Stimulated activated CD4-positive, alpha-beta T cell treated with anti-CD3 and anti-CD28 coated beads, Interleukin-4, amount 100 ng/mL, for 4 hours (primary cell): Measurements from ENCODE around the gene PLEKHG4.

Experiments used
- DNase-seq, 2 experiments: peaks; one replicate each; pipeline ENCODE4 v3.0.0-alpha.2; 2020

PLEKHG4 gene

DNA sequence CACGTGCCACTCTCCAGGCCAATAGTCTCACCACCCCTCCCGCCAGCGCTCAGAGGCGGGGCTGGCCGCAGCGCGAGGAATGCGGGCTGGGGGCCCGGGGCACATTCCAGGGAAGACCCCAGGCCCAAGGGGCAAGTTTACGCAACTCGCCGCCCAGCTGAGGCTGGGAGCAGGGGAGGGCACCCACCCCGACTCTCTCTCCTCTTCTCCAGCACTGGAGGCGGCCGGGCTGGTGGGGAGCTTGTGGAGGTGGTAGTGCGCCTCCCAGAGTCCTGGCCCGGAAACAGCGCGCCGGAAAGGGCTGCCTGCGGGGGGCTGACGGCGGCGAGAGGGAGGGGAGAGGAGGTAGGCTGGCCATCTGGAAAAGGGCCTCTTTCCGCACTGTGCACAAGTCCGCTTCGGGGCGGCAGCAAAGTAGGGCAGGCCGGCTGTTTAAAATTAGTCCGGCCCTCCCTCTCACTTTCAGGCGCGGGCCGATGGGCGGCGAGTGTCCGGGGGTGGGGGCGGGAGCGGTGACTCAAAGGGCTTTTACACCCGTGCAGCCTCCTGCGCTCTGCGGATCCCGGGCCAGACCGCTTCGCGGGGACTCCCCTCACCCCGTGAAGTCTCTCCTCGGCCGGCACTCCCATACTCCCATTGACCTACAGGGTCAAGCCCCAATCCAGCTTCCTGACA is 33.1 kb upstream of the PLEKHG4 start:
- DNase-seq = peak; percentile 28 to 43

DNA sequence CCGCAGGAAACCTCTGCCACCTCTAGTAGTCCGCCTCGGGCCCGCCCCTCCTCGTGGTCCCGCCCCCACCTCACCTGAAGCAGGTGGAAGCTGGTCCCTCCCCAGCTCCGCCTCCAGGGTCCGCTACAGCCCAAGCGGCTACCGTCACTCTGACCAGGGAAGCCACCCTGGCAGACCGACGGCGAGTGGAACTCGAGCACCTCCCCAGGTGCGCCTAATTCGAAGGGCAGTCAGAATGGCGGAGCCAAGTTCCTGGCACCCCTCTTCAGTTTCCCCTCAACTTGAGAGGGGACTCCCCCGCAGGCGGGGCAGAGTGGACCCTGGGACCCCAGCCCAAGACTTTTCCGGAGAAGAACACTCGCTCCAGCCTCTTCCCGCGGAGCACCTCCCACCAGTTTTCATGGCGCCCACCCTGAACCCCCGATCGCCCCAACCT is 32.6 kb upstream of the PLEKHG4 start:
- peak in 1 of 2 experiments; percentile 43 for DNase-seq

DNA sequence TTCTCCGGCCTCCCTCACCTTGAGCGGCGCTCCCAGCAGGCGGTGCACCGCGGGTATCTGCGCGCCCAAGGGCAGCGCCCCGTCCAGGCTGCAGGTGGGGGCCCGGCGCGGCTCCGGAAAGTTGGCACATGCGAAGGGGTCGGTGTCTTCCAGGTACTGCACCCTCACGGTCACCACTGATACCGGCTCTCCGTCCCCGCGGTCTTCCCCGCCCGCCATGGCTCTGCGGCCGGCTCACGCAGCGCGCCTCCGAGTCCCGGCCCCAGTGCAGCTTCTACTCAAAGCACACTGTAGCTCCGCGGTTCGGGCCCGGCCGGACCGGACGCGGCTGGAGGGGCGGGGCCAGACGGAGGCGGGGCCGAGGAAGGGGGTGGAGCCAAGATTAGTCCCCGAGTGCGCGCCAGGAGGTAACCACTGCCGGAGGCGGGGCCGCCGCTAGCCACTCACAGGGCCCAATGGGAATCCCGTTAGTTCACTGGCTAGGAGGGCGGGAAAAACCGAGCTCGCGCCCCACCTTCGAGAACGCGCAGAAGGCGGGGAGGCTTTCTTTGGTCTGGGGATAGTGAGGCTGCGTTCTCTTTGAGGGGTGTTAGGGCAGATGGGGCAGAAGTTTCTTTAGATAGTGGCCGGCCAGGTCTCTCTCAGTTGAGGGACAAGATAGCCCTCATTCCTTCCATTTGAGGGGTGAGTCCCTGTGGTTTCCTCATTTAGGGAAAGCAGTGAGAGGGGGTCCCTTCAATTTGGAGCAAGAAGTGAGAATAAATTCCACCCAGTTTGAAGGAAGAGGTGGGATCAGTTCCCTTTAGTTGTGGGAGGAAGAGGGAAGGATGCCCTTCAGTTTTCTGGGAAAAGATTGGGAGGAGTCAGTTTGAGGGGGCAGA is 31.9 kb upstream of the PLEKHG4 start, which contains the start of gene FHOD1:
FHOD1 (minus strand) TSS at position 290 of the 881 bp plus-strand sequence; CDS start at position 219, 71 bp downstream.
- DNase-seq = peak; percentile 93 to 98

DNA sequence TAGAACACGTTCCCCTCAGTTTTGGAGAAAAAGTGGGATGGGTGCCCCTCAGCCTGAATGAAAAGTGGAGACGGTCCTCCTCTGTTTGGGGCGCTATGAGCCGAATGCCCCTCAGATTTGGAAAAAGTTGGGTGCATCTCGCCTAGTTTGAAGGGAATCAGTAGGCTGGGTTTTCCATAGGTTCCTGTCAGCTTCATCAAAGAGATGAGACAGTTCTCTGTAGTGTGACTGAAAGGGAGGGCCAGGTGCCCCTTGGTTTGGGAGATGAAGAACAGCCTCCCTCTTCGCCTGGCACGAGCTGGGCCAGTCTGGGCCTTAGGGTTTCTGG is 31.3 kb upstream of the PLEKHG4 start:
- no peak for DNase-seq

DNA sequence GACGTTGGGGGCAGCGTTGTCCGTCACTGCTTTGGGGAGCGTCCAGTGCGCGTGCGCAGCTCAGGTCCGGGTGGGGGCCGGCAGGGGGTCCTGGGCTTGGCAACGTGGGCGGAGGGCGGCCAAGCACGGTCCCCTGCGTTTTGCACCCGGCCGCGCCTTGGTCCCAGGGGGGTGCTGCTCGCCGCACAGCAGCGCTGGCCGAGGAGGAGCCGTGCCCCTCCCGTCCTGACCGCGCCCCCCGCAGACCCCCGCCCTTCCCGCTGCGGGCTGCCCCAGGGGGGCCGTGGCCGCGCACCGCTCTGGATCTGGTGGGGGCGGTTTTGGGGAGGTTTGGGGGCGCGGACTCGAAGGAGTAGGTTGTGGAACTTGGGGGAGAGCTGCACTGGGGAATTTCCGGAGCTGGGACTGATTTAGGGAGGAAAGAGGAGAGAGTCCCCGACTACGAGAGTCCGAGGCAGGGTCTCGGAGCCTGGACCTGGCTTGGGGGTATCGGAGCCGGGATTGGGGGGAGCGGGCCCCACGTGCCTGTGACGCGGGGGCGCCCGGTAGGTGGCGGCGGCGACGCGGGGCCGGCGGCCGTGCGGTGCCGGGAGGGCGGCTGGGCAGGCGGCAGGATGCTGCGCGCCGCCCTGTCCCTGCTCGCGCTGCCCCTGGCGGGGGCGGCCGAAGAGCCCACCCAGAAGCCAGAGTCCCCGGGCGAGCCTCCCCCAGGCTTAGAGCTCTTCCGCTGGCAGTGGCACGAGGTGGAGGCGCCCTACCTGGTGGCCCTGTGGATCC is 30.7 kb upstream of the PLEKHG4 start, which contains the start of gene SLC9A5:
SLC9A5 (plus strand) TSS at position 579 of the 777 bp plus-strand sequence; CDS start at position 615, 36 bp downstream.
- DNase-seq = peak in 1 of 2 experiments; percentile 28

DNA sequence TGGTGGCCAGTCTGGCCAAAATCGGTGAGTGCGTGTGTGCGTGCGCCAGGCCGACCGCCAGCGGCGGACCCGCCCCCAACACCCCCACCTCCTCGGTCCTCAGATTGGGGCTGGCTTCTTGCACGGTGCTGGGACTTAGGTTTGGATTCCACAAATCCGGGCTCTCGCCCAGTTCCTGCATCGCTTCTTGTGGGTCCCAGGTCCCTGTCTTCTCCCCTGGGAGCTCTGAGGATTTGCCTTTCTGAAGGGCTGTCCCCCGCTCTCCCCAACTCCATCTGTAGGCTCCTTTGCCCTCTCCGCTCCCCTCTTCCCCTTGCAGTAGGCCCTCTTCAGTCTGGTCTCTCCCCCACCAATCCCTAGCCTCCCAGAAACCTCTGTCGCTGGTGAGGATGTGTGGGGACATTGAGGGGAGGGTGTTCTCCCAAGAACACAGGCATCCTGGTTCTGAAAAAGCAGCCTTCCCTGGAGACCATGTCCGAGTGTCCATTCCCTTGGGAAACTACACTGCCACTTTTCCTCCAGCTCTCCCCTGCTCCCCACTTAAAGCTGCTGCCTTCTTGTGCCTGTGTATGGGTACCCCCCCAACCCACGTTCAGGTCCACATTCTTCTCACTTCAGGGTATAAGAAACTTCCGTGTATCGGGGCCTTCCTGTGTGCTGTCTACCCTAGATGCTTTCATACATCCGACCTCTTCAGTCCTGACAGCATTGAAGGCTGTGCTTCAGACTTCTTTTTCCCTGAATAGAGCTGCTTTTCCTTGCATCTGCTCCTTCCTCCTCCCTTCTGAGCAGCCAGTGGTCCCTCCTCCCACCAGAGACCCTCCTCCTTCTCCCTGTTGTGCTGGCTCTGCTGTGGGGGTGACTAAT is 29.9 kb upstream of the PLEKHG4 start:
- no peak for DNase-seq

DNA sequence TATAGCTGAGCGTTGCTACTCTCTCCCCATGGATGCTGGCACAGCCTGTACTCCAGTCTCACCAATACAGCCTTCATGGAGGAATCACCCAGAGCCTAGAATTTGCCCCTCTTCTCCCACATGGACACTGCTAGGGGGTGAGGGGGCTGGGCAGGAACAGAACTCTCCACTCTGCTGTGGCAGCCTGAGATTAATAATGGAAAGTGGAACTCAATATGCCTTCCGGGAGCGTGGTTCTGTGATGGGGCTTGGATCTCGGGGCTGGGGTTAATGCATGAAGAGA is 29.3 kb upstream of the PLEKHG4 start:
- DNase-seq = no peak

DNA sequence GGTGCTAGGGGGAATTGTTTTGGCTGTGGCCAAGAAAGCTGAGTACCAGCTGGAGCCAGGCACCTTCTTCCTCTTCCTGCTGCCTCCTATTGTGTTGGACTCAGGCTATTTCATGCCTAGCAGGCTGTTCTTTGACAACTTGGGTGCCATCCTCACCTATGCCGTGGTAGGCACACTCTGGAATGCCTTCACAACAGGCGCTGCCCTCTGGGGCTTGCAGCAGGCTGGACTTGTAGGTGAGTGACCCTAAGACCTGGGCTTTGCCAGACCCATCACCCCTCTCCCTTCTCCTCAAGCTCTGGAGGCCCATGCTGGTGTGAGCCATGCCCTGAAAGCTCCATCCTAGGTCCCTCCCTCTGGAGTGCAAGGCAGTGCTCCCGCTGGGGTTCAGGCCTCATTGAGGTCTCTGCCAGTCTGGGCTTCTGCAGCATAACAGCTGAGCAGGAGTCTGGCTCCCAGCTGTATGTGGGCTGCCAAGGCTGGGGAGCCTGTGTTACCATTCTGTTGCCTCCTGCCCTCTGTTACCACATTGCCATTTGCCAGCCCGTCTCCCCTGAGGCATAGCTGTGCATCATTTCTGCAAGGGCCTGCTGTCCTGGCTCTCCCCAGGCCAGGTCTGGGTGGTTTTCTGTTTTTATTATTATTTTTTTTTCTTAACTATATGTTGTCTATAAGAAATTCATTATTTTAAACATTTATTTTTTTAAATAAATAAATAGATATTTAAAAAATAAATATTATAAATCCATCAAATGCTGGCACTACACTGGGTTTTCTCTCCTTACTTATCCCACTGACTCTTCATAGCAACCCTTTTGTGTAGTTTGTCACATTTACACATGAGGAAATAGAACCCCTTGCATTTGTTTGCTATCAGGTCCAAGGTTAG is 26.5 kb upstream of the PLEKHG4 start:
- no peak for DNase-seq

DNA sequence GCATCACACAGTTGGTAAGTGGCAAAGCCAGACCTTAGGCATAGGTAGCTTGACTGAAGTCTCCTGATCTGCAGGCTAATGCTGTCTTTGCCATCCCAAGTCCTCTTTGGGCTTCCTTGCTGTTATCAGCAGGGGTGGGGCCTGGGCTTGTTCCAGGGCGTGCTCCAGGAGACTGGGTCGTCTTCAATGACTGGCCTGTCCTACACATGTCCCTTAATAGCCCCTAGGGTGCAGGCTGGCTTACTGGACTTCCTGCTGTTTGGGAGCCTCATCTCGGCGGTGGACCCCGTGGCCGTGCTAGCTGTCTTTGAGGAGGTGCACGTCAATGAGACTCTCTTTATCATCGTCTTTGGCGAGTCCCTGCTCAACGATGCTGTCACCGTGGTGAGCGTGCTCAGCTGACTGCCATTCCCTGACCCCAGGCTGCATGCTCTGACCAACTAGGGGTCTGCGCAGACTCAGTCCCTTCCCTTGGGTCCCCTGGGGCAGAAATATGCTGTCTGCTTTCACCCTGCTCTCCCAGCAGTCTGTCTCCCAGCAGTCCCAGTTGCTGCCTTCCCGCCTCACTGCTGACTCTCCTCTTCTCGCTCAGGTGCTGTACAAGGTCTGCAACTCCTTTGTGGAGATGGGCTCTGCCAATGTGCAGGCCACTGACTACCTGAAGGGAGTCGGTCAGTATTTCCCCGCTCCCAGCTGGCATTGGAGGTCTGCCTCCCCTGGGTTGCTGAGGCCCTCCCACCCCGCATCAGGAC is 24.4 kb upstream of the PLEKHG4 start:
- no peak for DNase-seq

DNA sequence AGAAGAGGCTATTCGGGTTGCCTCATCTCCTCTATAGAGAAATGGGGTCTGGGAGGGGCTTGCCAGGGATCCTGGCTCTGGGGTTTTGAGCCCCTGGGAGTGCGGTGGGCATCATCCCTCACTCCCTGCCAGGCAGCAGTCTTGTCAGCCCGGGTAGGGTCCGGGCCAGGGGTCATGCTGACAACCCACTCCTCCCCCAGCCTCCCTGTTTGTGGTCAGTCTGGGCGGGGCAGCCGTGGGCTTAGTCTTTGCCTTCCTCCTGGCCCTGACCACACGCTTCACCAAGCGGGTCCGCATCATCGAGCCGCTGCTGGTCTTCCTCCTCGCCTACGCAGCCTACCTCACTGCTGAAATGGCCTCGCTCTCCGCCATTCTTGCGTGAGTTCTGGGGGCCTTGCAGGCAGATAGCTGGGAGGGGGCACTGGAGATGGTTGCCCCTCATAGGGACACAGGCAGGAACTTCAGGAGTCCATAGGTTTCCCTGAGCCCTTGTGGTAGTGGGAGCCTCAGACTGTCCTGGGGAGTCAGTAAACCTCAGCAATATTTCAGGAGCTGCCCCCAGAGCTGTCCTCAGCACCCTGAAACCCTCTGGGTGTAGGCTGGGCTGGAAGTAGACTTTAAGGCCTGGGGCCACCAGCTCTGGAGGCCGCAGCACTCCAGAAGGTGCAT is 23.6 kb upstream of the PLEKHG4 start:
- no peak for DNase-seq

DNA sequence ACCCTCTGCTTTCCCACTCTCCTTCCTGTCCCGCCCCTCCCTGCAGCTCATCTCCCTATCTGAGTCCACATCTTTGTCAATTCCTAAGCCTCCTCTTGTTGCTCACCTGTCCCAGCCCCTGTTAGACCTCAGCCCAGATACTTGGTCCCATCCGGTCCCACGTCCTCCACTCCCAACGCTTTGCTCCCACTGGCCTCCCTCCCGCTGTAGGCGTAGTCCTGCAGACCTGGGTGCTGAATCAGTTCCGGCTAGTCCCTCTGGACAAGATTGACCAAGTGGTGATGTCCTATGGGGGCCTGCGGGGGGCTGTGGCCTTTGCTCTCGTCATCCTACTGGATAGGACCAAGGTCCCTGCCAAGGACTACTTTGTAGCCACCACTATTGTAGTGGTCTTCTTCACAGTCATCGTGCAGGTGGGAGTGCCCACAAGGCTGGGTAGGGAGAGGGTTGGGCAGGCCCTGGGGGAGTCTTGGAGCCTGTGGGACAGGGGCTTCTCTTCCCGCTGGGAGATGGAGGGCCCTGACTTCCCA is 22.6 kb upstream of the PLEKHG4 start:
- DNase-seq = no peak

DNA sequence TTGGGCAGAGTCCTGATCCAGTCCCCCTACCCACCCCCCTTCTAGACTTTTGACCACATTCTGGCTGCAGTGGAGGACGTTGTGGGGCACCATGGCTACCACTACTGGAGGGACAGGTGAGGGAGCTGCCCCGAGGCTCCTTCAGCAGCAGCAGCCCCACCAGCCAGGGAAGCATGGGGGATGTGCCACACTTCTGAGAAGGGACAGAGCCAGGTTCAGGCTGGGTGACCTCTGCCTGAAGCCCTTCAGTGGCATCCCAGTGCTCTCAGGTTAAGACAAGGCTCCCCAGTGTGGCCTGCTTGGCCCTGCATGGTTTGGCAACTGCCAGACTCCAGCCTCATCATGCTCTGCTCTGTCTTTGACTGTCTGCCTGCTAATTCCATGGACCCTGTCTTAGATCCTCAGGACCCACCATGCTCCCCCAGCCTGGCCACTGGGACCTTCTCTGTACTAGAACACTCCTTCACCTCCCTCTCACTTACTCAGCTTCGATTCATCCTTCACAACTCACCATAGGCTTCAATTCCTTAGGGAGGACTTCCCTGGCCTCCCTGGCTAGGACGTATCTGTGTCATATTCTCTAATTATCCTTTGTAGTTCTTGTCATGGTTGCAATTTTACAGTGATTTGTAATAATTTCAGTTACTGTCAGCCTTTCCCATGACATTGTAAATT is 21.7 kb upstream of the PLEKHG4 start:
- no peak for DNase-seq

DNA sequence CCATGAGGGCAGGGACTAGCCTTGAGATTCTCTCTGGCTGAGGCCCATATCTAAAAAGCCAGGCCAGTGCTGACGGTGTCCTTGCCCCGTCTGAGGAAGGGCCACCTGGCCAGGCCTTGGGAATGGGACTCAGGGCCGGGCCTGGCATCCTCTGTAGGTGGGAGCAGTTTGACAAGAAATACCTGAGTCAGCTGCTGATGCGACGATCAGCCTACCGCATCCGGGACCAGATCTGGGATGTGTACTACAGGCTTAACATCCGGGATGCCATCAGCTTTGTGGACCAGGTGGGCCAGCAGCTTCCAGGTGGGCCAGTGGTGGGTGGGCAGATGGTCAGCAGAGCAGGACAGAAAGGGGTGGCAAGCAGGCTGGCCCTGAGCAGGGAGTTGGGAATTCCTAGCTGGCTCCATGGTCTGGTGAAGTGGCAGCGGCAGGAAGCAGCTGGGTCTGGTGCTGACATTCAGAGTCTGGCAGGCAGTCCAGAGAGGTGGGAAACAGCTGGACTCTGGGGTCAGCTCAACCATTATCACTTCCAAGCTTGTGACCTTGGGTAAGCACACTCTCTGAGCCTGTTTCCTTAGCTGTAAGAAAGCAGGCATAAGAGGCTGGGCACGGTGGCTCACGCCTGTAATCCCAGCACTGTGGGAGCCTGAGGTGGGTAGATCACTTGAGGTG is 21.0 kb upstream of the PLEKHG4 start:
- DNase-seq = no peak

DNA sequence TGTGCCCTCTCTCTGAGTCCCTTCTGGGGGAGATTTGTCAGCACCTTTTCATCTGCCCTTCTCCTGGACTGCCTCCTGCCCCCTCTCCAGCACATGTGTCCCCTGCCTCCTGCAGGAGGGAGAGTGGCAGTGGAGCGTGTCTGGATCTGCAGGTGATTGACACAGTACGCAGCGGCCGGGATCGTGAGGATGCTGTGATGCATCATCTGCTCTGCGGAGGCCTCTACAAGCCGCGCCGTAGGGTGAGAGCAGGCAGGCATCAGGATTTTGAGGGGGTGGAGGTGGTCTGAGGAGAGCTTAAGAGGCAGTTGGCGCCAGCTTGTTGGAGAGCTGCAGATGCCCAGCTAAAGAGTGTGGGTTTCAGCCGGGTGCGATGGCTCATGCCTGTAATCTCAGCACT is 19.6 kb upstream of the PLEKHG4 start:
- DNase-seq = no peak

DNA sequence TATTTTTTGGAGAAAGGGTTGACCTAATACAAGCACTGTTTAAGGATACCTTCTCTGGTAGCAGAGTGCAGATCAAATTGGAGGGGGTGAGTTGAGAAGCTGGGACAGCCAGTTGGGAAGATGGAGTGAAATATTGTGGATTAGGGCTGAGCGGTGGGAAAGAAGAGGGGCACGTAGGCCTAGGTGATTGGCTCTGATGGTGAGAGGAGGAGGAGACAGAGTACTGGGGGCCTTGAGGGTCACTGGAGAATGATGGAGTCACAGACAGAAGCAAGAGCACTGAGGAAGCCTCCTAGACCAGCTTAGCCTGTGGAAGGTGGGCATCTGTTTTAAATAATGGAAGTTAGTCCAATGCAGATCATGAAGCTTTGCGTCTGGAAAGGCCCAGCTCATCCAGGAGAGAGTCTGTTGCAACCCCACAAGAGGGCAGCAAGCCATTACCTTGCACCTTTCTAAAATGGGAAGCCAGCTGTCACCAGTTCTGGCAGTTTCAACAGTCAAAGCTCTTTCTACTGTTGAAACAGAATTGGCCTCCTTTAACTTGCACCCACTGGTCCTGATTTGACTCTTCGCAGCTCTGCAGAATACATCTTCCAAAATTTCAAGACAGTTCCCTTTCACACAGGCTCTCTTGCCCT is 18.8 kb upstream of the PLEKHG4 start:
- no peak for DNase-seq

DNA sequence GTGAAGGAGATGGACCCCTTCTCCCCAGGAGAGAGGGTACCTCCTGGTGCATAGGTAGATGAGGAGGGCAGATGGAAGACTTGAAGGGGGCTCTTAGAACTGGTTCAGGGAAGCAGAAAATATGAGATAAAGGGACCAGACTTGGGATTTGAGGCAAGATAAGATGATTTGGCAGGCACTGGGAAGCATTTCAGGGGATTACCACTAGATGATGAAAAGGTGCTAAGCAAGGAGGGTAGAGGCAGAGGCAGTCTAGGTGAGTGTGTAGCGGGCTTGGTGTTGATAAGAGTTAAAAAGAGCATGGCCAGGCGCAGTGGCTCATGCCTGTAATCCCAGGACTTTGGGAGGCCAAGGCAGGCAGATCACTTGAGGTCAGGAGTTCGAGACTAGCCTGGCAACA is 16.1 kb upstream of the PLEKHG4 start:
- DNase-seq = no peak

DNA sequence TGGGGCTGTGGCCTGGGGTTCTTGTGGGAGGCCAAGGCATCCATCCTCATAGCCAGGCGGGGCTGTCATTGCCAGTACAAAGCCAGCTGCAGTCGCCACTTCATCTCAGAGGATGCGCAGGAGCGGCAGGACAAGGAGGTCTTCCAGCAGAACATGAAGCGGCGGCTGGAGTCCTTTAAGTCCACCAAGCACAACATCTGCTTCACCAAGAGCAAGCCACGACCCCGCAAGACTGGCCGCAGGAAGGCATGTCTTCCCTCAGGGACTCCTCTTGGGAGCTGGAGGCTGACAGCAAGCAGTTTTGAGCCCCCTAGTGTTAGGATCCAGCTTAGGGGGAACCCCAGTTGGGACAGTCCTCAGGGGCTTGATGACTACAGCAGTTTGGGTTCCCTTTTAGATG is 15.1 kb upstream of the PLEKHG4 start:
- no peak for DNase-seq

DNA sequence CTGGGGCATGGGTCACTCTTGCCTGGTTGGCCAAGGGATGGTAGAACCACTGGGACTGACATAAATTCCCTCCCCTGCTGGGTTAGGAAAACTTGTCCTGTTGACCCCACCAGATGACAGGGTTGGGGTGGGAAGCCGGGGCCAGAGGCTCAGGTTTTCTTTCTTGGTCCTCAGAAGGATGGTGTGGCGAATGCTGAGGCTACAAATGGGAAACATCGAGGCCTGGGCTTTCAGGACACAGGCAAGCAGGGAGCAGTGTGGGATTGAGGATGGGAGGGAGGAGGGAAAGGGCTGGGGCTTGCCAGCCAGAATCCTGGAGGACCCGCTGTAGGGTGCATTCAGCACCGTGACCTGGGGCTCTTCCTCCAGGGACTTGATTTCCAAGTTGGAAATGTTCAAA is 14.5 kb upstream of the PLEKHG4 start:
- DNase-seq = no peak
